OCI-LY3 (cell line): Measurements from ENCODE around the gene RANBP1.
A peak's percentile ranks its signal among the peaks of the same experiment; 100 is the strongest.

Experiments used
- H2AFZ ChIP-seq: fragments of 200-600, 300-600 bp; shearing (Covaris generic); 2 replicates; pipeline ENCODE4 v1.6.0; 2014; ENCODE audit warnings: antibody characterized with exemption, low read depth, low read length
- H3K27ac ChIP-seq: fragments of 200-600, 300-600 bp; sonication (generic); 2 replicates; pipeline ENCODE4 v1.5.1; 2014; ENCODE audit warnings: mild to moderate bottlenecking, low read length, moderate library complexity, mixed read lengths
- H3K27me3 ChIP-seq: fragments of 200-600, 300-600 bp; sonication (generic); 2 replicates; pipeline ENCODE4 v1.6.1; 2014; ENCODE audit warnings: low read depth, low read length, mixed read lengths
- H3K36me3 ChIP-seq: fragments of 200-600, 300-600 bp; sonication (generic); replicated peaks from 2 replicates; pipeline ENCODE3; 2014; ENCODE audit warnings: low read depth, low read length, mixed read lengths
- H3K4me1 ChIP-seq: fragments of 300-600, 200-600 bp; sonication (generic); 2 replicates; pipeline ENCODE4 v1.6.1; 2014; ENCODE audit warnings: low read length, mixed read lengths
- H3K4me2 ChIP-seq: fragments of 200-600, 300-600 bp; sonication (generic); 2 replicates; pipeline ENCODE4 v1.6.1; 2014; ENCODE audit warnings: low read length, mixed read lengths
- H3K4me3 ChIP-seq: fragments of 300-600, 200-600 bp; sonication (generic); 2 replicates; pipeline ENCODE4 v1.5.1; 2014; ENCODE audit warnings: antibody characterized with exemption, mild to moderate bottlenecking, low read length, moderate library complexity
- H3K79me2 ChIP-seq: fragments of 300-600, 200-600 bp; shearing (Covaris generic); 2 replicates; pipeline ENCODE4 v1.6.1; 2014; ENCODE audit warnings: mild to moderate bottlenecking, low read length, mixed read lengths
- H3K9ac ChIP-seq: fragments of 300-600, 200-600 bp; shearing (Covaris generic); 2 replicates; pipeline ENCODE4 v1.6.0; 2014; ENCODE audit warnings: mild to moderate bottlenecking, low read length, moderate library complexity
- H3K9me3 ChIP-seq: fragments of 200-600, 300-600 bp; shearing (Covaris generic); 2 replicates; pipeline ENCODE4 v1.6.1; 2014; ENCODE audit warnings: low read length, mixed read lengths; ENCODE audit not compliant: insufficient read depth
- H4K20me1 ChIP-seq: fragments of 200-600, 300-600 bp; sonication (generic); 2 replicates; pipeline ENCODE4 v1.6.1; 2016; ENCODE audit warnings: low read length, mixed read lengths; ENCODE audit not compliant: insufficient read depth
- CTCF ChIP-seq: fragments of 200-600, 300-600 bp; sonication (generic); IDR thresholded peaks from 2 replicates; pipeline ENCODE4 v1.5.1; 2014; ENCODE audit warnings: antibody characterized with exemption, low read length, low read depth
- EZH2phosphoT487 ChIP-seq: fragments of 200-600 bp; shearing (Covaris generic); IDR thresholded peaks from 2 replicates; pipeline ENCODE4 v1.6.1; 2018; ENCODE audit warnings: antibody characterized with exemption, mixed run types, low read depth

The RANBP1 gene

GRCh38 chr22:20118300-20119020, 2.6 kb downstream of the RANBP1 start:
- Histone ChIP-seq H3K9me3 (no peaks in the 10 kb centered on the region), H3K27me3 (no peaks in the 10 kb centered on the region), H3K27ac (peak overlapping the region; percentile 63), H3K9ac (peak overlapping the region; percentile 99), H3K79me2 (peaks cover 95% of the 10 kb centered on the region), H4K20me1 (peaks cover 36% of the 10 kb centered on the region), H3K4me3 (peak overlapping the region; percentile 94), H3K36me3 (peaks cover 66% of the 10 kb centered on the region), H2AFZ (no peak overlapping the region), H3K4me2 (peak overlapping the region; percentile 97), H3K4me1 (peaks cover 18% of the 10 kb centered on the region)
- TF ChIP-seq EZH2phosphoT487 (no peak), CTCF (no peak)

GRCh38 chr22:20121856-20122415, 6.0 kb downstream of the RANBP1 start:
- no peak overlapping the region for H3K4me2 ChIP-seq
- peaks cover 10% of the 10 kb centered on the region for H3K4me1 ChIP-seq
- peaks cover 75% of the 10 kb centered on the region for H3K79me2 ChIP-seq
- TF ChIP-seq EZH2phosphoT487 (no peak), CTCF (no peak)
- H3K9me3 ChIP-seq = no peaks in the 10 kb centered on the region
- no peak overlapping the region for H2AFZ ChIP-seq
- H3K27me3 ChIP-seq = no peaks in the 10 kb centered on the region
- H3K9ac ChIP-seq = no peak overlapping the region
- peaks cover 70% of the 10 kb centered on the region for H3K36me3 ChIP-seq
- H3K27ac ChIP-seq = no peak overlapping the region
- H3K4me3 ChIP-seq = no peak overlapping the region
- H4K20me1 ChIP-seq = peaks cover 62% of the 10 kb centered on the region

GRCh38 chr22:20123366-20124082, 7.6 kb downstream of the RANBP1 start:
- Histone ChIP-seq H3K4me3 (no peak overlapping the region), H2AFZ (no peak overlapping the region), H3K36me3 (peaks cover 76% of the 10 kb centered on the region), H4K20me1 (peaks cover 77% of the 10 kb centered on the region), H3K4me1 (peaks cover 9% of the 10 kb centered on the region), H3K27me3 (no peaks in the 10 kb centered on the region), H3K27ac (no peak overlapping the region), H3K9ac (no peak overlapping the region), H3K9me3 (no peaks in the 10 kb centered on the region), H3K79me2 (peaks cover 63% of the 10 kb centered on the region), H3K4me2 (no peak overlapping the region)
- TF ChIP-seq CTCF (no peak), EZH2phosphoT487 (no peak)
